Astrocyte (in vitro differentiated cells and primary cell): ENCODE data around the gene MLLT10.

Experiments
- CTCF ChIP-seq: IDR thresholded peaks from 2 replicates; pipeline ENCODE4 v1.5.1; 2011; ENCODE audit warnings: low read depth, mild to moderate bottlenecking, inconsistent platforms, low read length, moderate library complexity; ENCODE audit not compliant: insufficient read depth
- EZH2 ChIP-seq: IDR thresholded peaks from 2 replicates; pipeline ENCODE4 v1.6.1; 2012; ENCODE audit warnings: mild to moderate bottlenecking, low read length, inconsistent platforms; ENCODE audit not compliant: insufficient read depth

DNA sequence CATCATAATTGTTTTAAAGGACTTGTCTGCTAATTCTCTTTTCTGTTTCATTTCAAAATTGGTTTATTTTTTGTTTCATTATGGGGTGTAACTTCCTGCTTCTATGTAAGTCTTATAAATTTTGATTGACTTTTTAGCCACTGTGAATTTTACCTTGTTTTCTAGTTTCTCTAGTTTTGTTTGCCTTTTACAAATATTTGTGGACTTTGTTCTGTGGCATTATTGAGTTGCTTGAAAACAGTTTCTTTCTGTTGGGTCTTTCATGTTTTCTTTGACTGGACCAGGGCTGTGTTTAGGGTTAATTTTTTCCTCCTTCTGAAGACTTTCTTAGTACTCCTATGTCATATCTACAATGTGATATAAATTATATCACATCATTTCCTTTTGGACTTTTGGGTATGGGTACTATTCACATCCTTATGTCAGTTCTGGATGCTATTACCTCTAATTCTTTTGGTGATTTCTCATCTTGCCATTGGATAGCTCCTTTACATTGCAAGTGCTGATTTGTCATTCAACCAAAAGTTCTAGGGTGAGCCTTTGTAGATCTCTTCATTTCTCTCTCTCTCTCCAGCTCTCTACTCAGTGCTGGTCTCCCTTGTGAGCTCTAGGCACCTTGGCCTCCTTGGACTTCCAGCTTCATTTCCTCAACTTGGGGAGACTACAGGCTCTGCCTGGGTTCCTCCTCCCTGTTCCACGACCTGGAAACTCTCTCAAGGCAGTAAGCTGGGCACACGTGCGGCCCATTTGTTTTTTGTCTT lies 36.9 kb downstream of the MLLT10 start:
- TF ChIP-seq CTCF = no peak
- TF ChIP-seq EZH2 = no peak
